ENCODE results near the gene SLC4A8.

DNA sequence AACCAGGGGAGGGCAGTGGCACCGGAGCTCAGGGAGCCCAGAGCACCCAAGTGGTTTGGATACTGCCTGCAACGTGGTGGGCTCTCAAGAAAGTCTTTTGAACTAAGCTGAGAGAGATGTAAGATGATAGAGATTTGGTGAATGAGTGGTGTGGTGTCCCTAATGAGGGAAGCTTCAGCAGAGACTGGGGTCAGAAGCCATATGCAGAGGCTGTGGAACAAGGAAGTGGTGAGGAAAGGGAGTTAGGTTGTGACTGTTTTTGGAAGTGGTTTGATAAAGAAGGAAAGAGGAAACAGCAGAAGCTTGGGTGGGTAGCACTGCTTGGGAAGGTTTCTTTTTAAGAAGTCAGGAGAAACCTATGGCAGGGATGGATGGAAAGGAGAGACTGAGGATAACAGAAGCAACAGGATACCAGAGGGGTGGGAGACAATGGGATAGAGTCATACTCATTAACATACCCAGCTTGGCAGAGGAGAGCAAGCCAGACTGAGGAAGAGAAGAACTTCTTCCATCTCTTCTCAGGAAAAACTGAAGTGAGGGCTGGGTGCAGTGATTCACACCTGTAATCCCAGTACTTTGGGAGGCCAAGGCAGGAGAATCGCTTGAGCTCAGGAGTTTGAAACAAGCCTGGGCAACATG lies 24.1 kb downstream of the SLC4A8 start:
- TF ChIP-seq POLR2A (IDR thresholded peaks at IDR 0.05), result no peak
- TF ChIP-seq, protein P1, sequence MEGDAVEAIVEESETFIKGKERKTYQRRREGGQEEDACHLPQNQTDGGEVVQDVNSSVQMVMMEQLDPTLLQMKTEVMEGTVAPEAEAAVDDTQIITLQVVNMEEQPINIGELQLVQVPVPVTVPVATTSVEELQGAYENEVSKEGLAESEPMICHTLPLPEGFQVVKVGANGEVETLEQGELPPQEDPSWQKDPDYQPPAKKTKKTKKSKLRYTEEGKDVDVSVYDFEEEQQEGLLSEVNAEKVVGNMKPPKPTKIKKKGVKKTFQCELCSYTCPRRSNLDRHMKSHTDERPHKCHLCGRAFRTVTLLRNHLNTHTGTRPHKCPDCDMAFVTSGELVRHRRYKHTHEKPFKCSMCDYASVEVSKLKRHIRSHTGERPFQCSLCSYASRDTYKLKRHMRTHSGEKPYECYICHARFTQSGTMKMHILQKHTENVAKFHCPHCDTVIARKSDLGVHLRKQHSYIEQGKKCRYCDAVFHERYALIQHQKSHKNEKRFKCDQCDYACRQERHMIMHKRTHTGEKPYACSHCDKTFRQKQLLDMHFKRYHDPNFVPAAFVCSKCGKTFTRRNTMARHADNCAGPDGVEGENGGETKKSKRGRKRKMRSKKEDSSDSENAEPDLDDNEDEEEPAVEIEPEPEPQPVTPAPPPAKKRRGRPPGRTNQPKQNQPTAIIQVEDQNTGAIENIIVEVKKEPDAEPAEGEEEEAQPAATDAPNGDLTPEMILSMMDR (IDR thresholded peaks at IDR 0.05 in 4 of 5, conservative IDR thresholded peaks at IDR 0.05 in 1 of 5), result no peak
